COLO668 (cell line): ENCODE data around the gene ALDOC.

Experiments
- DNase-seq: peaks from one replicate; lab custom pipeline; 2025; ENCODE audit not compliant: unreplicated experiment; lab: John Stamatoyannopoulos, UW

ALDOC gene

DNA sequence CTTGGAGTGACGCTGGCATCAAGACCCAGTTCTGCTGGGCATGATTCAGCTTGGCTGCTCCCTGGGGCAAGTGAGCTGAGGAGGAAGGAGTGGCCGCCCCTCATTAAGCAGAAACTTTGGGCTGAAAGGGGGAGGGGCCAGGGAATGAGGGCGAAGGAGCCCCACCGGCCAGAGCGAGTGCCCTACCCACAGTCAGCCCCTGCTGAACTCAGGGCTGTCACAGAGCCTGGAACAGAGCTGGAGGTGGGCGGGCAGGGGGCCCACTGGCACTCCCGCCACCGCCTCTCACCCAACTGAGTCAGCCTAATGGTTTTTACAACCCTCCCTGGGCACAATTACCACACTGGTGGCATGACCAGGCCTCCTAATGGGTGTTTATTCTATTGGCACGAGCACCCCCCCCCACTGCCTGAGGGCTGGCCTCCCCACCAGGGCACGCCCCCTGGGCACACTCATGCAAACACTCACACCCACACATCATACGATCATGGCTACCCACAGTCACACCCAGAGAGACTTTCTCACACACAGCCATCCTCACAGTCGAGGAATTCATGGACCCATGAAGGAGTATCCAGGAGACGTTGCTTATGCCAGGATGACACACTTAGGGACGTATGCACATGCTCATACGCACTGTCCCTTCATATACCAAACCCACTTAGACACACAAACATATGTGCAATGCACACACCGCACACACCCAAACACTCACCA is 43.4 kb downstream of the ALDOC start:
- no peak for DNase-seq

DNA sequence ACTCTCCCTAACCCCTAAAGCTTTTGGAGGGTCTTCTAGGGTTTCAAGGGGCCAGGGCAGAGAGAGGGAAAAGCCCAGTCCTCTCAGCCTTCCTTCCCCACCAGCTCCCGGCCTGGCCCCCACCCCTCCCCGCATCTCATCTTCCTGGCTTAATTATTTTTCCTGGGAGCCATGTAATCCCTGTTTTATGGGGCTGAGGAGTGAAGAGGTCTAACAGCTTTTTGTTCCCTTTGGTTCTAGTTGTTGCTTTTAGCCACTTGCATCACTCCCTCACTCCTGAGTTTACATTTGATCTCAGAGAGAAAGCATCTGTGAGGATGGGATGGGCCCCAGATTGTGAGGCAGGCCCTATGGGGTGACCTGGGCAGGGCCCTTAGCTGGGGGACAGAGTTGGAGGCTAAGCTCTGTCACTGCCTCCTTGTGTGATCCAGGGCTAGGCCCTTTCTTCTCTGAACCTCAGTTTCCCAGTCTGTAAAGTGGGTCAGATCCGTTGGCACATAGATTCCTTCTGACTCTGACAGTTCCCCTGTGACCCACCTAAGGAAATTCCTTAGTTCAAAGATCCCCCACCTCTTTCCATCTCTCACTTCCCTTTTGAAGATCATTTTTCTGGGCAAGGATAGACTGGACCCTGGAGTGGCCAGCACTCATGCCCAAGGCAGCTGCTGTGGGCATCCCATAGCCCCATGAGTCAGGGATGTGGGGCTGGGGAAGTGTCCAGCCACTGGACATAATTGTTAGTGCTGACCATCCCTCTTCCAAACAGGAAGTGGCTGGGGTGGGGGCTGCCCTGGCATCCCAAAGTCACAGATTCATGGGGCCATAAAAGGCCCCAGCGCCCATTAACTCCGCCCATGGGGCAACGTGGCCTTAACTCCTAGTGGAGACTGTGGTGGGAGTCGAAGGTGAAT is 44.4 kb downstream of the ALDOC start:
- no peak for DNase-seq

DNA sequence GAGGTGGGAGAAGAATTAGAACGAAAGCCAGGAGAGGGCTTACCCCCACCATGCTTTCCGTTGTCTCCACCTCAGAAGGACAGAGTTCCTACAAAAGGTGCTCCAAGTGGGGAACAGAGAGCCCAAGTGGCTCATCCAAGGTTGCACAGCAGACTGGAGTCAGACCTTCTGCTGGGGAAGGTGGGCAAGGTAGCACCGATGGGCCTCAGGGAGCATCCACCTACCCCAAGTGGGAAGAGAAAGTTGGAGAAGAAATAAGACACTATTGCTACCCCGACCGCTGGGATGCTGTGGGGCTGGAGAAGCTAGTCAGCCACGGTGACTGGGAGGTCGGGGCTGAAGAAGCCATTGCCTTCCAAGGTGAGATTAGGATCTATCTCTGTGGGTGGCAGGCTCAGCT is 45.8 kb downstream of the ALDOC start:
- no peak for DNase-seq

DNA sequence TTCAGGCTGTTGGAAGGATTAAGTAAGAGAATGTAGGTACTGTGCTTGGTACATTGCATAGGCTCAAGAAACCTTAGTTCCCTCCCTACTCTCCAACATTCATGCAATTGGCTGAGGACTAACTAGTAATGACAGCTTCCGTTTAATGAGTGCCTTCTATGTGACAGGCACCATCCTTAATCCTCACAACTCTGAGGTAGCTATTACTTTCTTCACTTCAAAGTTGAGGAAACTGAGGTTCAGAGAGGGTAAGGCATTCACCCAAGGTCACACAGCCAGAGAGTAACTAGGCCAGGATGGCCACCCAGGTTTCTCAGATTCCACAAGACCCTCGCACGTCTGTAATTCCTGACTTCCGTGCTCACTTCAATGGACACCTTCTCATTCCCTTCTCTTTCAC is 46.4 kb downstream of the ALDOC start:
- DNase-seq = no peak

- no peak for DNase-seq
These were observed 47.7 kb downstream of the ALDOC start for GRCh38 chr17:28529013-28529400.

DNA sequence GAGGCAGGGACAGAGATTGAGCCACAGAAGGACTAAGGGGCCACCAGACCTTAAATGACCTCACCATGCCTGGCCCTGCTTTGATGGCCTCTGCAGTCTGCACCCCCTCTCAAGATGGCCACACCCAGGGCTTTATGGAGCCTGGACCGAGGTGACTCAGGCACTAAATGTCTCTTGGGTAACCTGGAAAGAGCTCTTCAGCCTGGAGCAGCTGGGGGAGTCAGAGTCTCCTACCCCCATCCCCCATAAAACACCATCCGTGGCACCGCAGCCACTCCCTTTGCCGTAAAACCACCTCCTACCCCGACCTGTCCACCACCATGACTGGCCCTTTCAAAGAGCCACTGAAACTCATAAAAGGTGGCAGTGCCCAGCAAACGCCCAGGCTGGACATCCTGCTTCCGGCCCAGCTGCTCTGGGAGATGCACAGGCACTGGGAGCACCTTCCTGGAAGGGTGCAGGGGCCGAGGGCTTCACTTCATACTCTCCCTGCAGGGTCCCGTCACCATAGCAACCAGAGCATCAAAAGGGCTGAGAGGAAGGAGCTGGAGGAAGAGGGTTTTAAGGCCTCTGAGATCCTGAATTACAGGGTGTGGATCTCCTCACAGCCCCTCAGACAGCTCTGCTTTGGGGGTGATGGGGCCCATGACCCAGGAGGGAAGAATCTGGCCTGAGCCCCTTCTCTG is 48.2 kb downstream of the ALDOC start:
- no peak for DNase-seq

DNA sequence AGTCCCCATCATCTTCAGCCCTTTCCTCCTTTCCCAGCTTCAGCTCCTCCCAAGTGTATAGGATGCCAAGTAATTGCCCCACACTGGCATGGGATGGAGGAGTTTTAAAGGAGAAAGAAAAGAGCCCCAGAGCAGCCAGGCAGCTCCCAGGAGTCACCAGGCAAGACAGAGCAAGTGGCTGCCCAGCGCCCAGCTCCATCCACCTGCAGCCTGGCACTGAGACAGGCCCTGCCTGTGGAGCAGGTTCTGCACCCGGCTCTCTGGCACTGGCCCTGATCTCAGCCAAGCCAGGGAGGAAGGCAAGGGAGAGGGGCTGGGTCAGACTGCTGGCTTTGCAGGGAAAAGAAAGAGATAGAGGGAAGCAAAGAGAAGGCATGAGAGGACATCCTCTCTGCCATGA is 48.8 kb downstream of the ALDOC start:
- no peak for DNase-seq

GRCh38 chr17:28527181-28527681 is 49.5 kb downstream of the ALDOC start:
- no peak for DNase-seq

DNA sequence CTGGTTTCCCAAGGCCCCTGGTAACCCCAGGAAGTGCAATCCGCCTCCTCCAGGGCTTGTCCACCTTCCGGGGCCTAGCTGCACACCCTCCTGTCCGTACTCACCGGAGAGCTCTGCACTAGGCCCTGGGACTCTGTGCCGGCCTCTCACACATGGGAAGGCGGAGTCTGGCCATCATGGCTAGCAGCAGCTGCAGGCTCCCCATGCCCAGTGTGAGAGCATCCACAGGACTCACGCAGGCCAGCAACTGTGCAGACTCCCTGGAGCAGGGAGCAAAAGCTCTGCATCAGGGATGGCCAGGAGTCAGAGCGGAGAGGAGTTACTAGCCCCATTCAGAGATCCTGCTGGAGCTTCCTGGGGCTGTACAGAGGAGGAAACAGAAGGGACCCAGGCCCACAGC is 50.3 kb downstream of the ALDOC start:
- no peak for DNase-seq

DNA sequence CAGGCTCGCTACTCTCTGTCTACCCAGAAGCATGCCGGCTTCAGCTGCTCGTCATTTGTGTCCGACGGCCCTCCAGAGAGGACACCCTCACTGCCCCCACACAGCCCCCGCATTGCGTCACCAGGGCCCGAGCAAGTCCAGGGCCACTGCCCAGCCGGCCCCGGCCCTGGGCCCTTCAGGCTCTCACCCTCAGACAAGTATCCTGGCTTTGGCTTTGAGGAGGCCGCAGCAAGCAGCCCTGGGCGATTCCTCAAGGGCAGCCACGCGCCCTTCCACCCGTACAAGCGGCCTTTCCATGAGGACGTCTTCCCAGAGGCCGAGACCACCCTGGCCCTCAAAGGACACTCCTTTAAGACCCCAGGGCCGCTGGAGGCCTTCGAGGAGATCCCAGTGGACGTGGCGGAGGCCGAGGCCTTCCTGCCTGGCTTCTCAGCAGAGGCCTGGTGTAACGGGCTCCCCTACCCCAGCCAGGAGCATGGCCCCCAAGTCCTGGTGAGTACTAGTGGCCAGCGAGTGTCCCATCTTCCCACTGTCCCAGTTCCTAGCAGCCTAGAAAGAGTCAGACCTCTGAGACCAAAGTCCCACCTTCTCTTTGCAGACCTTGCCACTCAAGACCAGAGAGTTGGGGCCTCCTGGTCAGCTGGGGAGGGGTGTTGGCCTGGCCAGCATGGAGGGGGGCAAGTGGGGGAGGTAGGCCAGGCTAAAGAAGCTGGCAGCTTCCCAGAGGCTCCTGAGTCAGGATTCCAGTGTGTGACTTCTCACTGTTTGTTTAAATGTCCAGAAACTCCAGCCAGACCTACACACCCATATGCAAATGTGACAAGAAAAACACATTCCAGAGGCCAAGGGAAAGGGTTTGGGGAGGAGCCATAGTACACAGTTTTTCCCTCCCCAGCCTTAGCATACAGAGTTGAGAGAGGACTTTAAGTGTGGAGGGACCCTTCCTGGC is 51.9 kb downstream of the ALDOC start:
- DNase-seq = no peak

GRCh38 chr17:28523876-28524275 is 52.8 kb downstream of the ALDOC start:
- no peak for DNase-seq

GRCh38 chr17:28523186-28523585 is 53.5 kb downstream of the ALDOC start:
- no peak for DNase-seq
